Measurements from ENCODE around the gene KRTAP2-1.
"Not testable (repeated sequence)": the region's sequence is repeated elsewhere in the genome, so short reads cannot be mapped to it uniquely, and the experiment has no call there.

GRCh38 chr17:41088760-41089352 lies 41.7 kb upstream of the KRTAP2-1 start:
- not testable (repeated sequence) for TF ChIP-seq CTCF, POLR2A (IDR thresholded peaks at IDR 0.05)

All from suprapubic skin (tissue), 3 donors.